Keratinocyte (primary cell): ENCODE results near the gene DEDD. TPM values are rescaled to one million over a fixed set of nuclear protein-coding genes. Genes with fewer than 3 reads are reported as not detected.

ENCODE experiments used
- DNase-seq: peaks from one replicate; pipeline ENCODE4 v3.0.0-alpha.2; 2011; ENCODE audit warnings: low read depth, missing footprints, low spot score
- FAIRE-seq: peaks from 2 replicates; lab custom pipeline; 2011; peaks lifted over from hg19 to GRCh38; lab: Jason Lieb, UNC
- H2AFZ ChIP-seq: 2 replicates; pipeline ENCODE4 v1.6.0; 2012; ENCODE audit warnings: low read length, control low read depth, inconsistent platforms; ENCODE audit not compliant: control insufficient read depth
- H3K27ac ChIP-seq: 2 replicates; pipeline ENCODE4 v1.5.1; 2011; ENCODE audit warnings: low read length; ENCODE audit not compliant: control insufficient read depth, insufficient read depth
- H3K27me3 ChIP-seq: 3 replicates; pipeline ENCODE4 v1.6.0; 2011; ENCODE audit warnings: low read length; ENCODE audit not compliant: control insufficient read depth, insufficient read depth; ENCODE audit errors: extremely low read depth
- H3K36me3 ChIP-seq, 2 experiments: 2 replicates in 1 of 2; 3 replicates in 1 of 2; pipeline ENCODE4 v1.5.1; 2011; ENCODE audit warnings: low read length in 2 of 2, mild to moderate bottlenecking in 1 of 2; ENCODE audit not compliant: control insufficient read depth in 2 of 2, insufficient read depth in 2 of 2; ENCODE audit errors: extremely low read depth in 1 of 2
- H3K4me1 ChIP-seq: 3 replicates; pipeline ENCODE4 v1.5.1; 2011; ENCODE audit warnings: low read length; ENCODE audit not compliant: control insufficient read depth, insufficient read depth; ENCODE audit errors: extremely low read depth
- H3K4me2 ChIP-seq: 3 replicates; pipeline ENCODE4 v1.6.0; 2011; ENCODE audit warnings: low read depth, low read length; ENCODE audit not compliant: control insufficient read depth, insufficient read depth; ENCODE audit errors: extremely low read depth
- H3K4me3 ChIP-seq, 3 experiments: fragments of 200-600 bp in 1 of 3; sonication (generic) in 1 of 3; 2 replicates in 2 of 3; 3 replicates in 1 of 3; pipeline ENCODE4 v1.5.1; 2011 to 2016; ENCODE audit warnings: low read length in 3 of 3, mild to moderate bottlenecking in 3 of 3, control low read depth in 2 of 3, inconsistent platforms in 1 of 3, low read depth in 1 of 3, mixed read lengths in 1 of 3, mixed run types in 1 of 3, moderate library complexity in 1 of 3; ENCODE audit not compliant: control insufficient read depth in 2 of 3, insufficient read depth in 2 of 3; ENCODE audit errors: extremely low read depth in 1 of 3
- H3K79me2 ChIP-seq: 2 replicates; pipeline ENCODE4 v1.6.0; 2012; ENCODE audit warnings: low read length; ENCODE audit not compliant: control insufficient read depth, insufficient read depth
- H3K9ac ChIP-seq: 3 replicates; pipeline ENCODE4 v1.6.0; 2011; ENCODE audit warnings: low read length; ENCODE audit not compliant: control insufficient read depth, insufficient read depth; ENCODE audit errors: extremely low read depth
- H3K9me1 ChIP-seq: 3 replicates; pipeline ENCODE4 v1.6.0; 2011; ENCODE audit warnings: low read length; ENCODE audit not compliant: control insufficient read depth, insufficient read depth; ENCODE audit errors: extremely low read depth
- H3K9me3 ChIP-seq: 2 replicates; pipeline ENCODE4 v1.5.1; 2012; ENCODE audit warnings: low read depth, low read length; ENCODE audit not compliant: control insufficient read depth
- H4K20me1 ChIP-seq: 3 replicates; pipeline ENCODE4 v1.6.0; 2011; ENCODE audit warnings: low read length; ENCODE audit not compliant: control insufficient read depth, insufficient read depth; ENCODE audit errors: extremely low read depth
- EZH2 ChIP-seq: IDR thresholded peaks from one replicate; pipeline ENCODE4 v1.6.1; 2012; ENCODE audit warnings: inconsistent platforms, mild to moderate bottlenecking, low read length, moderate library complexity
- dilution Hi-C: fragments of 300-500 bp; cut with MboI; formaldehyde crosslinking; loops from one replicate; pipeline ENCODE4 v1.7.0; 2020; ENCODE audit warnings: low sequenced_read_pairs; ENCODE audit not compliant: extremely low pct_ligation_motif_present
- polyA plus RNA-seq, 5 experiments: library from polyadenylated mRNA; depleted of rRNA in 3 of 5; stranded (reverse) in 3 of 5; stranded (forward) in 1 of 5; unstranded in 1 of 5; fragments of >200 nt; gene quantifications; 1 replicate in 1 of 5; 2 replicates in 3 of 5; 3 replicates in 1 of 5; pipeline versions ENCODE4 v1.2.1 to v1.2.3, GENCODE V29; 2011 to 2012; ENCODE audit warnings: missing spikeins in 2 of 5, low read depth in 1 of 5, low replicate concordance in 1 of 5
- TF ChIP-seq, protein P1 (sequence below), 3 experiments: IDR thresholded peaks in 1 of 3; conservative IDR thresholded peaks in 1 of 3; optimal IDR thresholded peaks in 1 of 3; 2 replicates in 2 of 3; 3 replicates in 1 of 3; pipeline versions ENCODE3 to v1.5.1; 2011; ENCODE audit warnings: low read length in 3 of 3, mild to moderate bottlenecking in 3 of 3, moderate library complexity in 2 of 3, control low read depth in 1 of 3, inconsistent platforms in 1 of 3; ENCODE audit not compliant: insufficient read depth in 2 of 3; ENCODE audit errors: extremely low read depth in 1 of 3

The DEDD gene
- polyA plus RNA-seq, 1 donor (not counting 4 experiments of a cell fraction or from before 2014, with no cell fraction given): 33.0 TPM

- no peak overlapping the region for H3K9ac ChIP-seq
- DNase-seq (no peak), FAIRE-seq (no peak)
- no peak overlapping the region for H3K4me2 ChIP-seq
- peaks cover 16% of the 10 kb centered on the region for H3K79me2 ChIP-seq
- no peaks in the 10 kb centered on the region for H3K27me3 ChIP-seq
- dilution Hi-C loops: no loop called here
- H3K4me3 ChIP-seq: no peak overlapping the region
- TF ChIP-seq EZH2: no peak
- TF ChIP-seq, protein P1, sequence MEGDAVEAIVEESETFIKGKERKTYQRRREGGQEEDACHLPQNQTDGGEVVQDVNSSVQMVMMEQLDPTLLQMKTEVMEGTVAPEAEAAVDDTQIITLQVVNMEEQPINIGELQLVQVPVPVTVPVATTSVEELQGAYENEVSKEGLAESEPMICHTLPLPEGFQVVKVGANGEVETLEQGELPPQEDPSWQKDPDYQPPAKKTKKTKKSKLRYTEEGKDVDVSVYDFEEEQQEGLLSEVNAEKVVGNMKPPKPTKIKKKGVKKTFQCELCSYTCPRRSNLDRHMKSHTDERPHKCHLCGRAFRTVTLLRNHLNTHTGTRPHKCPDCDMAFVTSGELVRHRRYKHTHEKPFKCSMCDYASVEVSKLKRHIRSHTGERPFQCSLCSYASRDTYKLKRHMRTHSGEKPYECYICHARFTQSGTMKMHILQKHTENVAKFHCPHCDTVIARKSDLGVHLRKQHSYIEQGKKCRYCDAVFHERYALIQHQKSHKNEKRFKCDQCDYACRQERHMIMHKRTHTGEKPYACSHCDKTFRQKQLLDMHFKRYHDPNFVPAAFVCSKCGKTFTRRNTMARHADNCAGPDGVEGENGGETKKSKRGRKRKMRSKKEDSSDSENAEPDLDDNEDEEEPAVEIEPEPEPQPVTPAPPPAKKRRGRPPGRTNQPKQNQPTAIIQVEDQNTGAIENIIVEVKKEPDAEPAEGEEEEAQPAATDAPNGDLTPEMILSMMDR (optimal IDR thresholded peaks at IDR 0.05 in 1 of 3, IDR thresholded peaks at IDR 0.05 in 1 of 3, conservative IDR thresholded peaks at IDR 0.05 in 1 of 3; ENCODE audit: extremely low read depth in 1 of 3, insufficient read depth in 2 of 3, low read length in 3 of 3): no peak
- no peak overlapping the region for H2AFZ ChIP-seq
- H3K9me3 ChIP-seq: no peaks in the 10 kb centered on the region
- H3K9me1 ChIP-seq: no peaks in the 10 kb centered on the region
- no peak overlapping the region for H3K27ac ChIP-seq
- H3K36me3 ChIP-seq: peaks cover 19 to 35% of the 10 kb centered on the region in 2 experiments
- H4K20me1 ChIP-seq: no peaks in the 10 kb centered on the region
- peaks cover 13% of the 10 kb centered on the region for H3K4me1 ChIP-seq
These were observed 42.4 kb upstream of the DEDD start for GRCh38 chr1:161174911-161175310.

- no peak overlapping the region for H3K4me2 ChIP-seq
- H3K4me1 ChIP-seq: peaks cover 13% of the 10 kb centered on the region
- TF ChIP-seq, protein P1 (optimal IDR thresholded peaks at IDR 0.05 in 1 of 3, IDR thresholded peaks at IDR 0.05 in 1 of 3, conservative IDR thresholded peaks at IDR 0.05 in 1 of 3; ENCODE audit: extremely low read depth in 1 of 3, insufficient read depth in 2 of 3, low read length in 3 of 3): no peak
- TF ChIP-seq EZH2: no peak
- DNase-seq (no peak), FAIRE-seq (no peak)
- no peaks in the 10 kb centered on the region for H3K27me3 ChIP-seq
- no peak overlapping the region for H3K4me3 ChIP-seq
- H4K20me1 ChIP-seq: no peaks in the 10 kb centered on the region
- no peak overlapping the region for H3K27ac ChIP-seq
- H3K79me2 ChIP-seq: peaks cover 16% of the 10 kb centered on the region
- H3K9ac ChIP-seq: no peak overlapping the region
- dilution Hi-C loops: no loop called here
- no peak overlapping the region for H2AFZ ChIP-seq
- H3K36me3 ChIP-seq: peaks cover 25 to 39% of the 10 kb centered on the region in 2 experiments
- H3K9me3 ChIP-seq: no peaks in the 10 kb centered on the region
- no peaks in the 10 kb centered on the region for H3K9me1 ChIP-seq
These were observed 41.2 kb upstream of the DEDD start for GRCh38 chr1:161173711-161174110.
